DMS153 (cell line): ENCODE results near the gene MMS22L.

Source experiments
- DNase-seq: peaks from one replicate; lab custom pipeline; 2025; lab: John Stamatoyannopoulos, UW

MMS22L gene

GRCh38 chr6:97145691-97146090, 137.3 kb downstream of the MMS22L start:
- no peak for DNase-seq

GRCh38 chr6:97141756-97142155, 141.3 kb downstream of the MMS22L start:
- no peak for DNase-seq

- no peak for DNase-seq
Measured at GRCh38 chr6:97138581-97138980, 144.4 kb downstream of the MMS22L start.

- no peak for DNase-seq
Measured at GRCh38 chr6:97136626-97137358, 146.2 kb downstream of the MMS22L start.

- peak; percentile 38 for DNase-seq
Measured at GRCh38 chr6:97133067-97133466, 149.9 kb downstream of the MMS22L start.

GRCh38 chr6:97129106-97129505, 153.9 kb downstream of the MMS22L start:
- no peak for DNase-seq

GRCh38 chr6:97128507-97128906, 154.5 kb downstream of the MMS22L start:
- DNase-seq: no peak

GRCh38 chr6:97123652-97124051, 159.4 kb downstream of the MMS22L start:
- DNase-seq: no peak

GRCh38 chr6:97123112-97123511, 159.9 kb downstream of the MMS22L start:
- no peak for DNase-seq

- DNase-seq: no peak
Measured at GRCh38 chr6:97120511-97120910, 162.5 kb downstream of the MMS22L start.

- DNase-seq: no peak
Measured at GRCh38 chr6:97114645-97115044, 168.4 kb downstream of the MMS22L start.

- no peak for DNase-seq
Measured at GRCh38 chr6:97113170-97113569, 169.8 kb downstream of the MMS22L start.

GRCh38 chr6:97111243-97111642, 171.8 kb downstream of the MMS22L start:
- DNase-seq: no peak

GRCh38 chr6:97110626-97111025, 172.4 kb downstream of the MMS22L start:
- DNase-seq: no peak

GRCh38 chr6:97110149-97110548, 172.9 kb downstream of the MMS22L start:
- DNase-seq: no peak

GRCh38 chr6:97109444-97109843, 173.6 kb downstream of the MMS22L start:
- no peak for DNase-seq

- DNase-seq: no peak
Measured at GRCh38 chr6:97102145-97102790, 180.7 kb downstream of the MMS22L start.

GRCh38 chr6:97100696-97101095, 182.3 kb downstream of the MMS22L start:
- DNase-seq: no peak

GRCh38 chr6:97097068-97098047, 185.7 kb downstream of the MMS22L start:
- DNase-seq: no peak

GRCh38 chr6:97095311-97095850, 187.6 kb downstream of the MMS22L start:
- DNase-seq: no peak

- DNase-seq: no peak
Measured at GRCh38 chr6:97094376-97094775, 188.6 kb downstream of the MMS22L start.

- no peak for DNase-seq
Measured at GRCh38 chr6:97092673-97093305, 190.2 kb downstream of the MMS22L start.
